ENCODE data around the gene SMAD4.

Gene SMAD4

DNA sequence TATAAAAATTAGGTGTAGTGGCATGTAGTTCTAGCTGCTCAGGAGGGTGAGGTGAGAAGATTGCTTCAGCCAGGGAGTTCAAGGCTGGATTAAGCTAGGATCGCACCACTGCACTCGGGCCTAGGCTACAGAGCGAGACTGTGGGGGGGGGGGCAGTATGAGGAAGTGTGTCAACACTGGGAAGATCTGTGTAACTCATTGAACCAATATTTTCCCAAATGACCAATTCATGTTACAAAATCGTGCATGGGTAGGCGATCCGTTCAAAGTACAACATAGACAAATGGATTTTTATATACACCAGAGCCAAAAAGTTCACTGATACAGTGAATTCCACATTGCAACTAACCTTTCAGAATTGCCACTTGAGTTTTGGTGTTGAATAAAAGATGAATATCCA lies 8.1 kb downstream of the SMAD4 start:
- Mint-ChIP-seq H3K27me3 (no peaks in the 10 kb centered on the region), H3K9me3 (no peaks in the 10 kb centered on the region), H3K36me3 (peaks cover 21% of the 10 kb centered on the region), H3K4me1 (peaks cover 55% of the 10 kb centered on the region), H3K27ac (no peak overlapping the region), H3K4me3 (no peak overlapping the region)
- DNase-seq = no peak
- CTCF ChIA-PET = interaction anchor here (3.3 to 4.4 kb wide), 2 partner anchors 13 kb away, joined by 14 to 18 read pairs; no protein-coding TSS in a partner anchor

DNA sequence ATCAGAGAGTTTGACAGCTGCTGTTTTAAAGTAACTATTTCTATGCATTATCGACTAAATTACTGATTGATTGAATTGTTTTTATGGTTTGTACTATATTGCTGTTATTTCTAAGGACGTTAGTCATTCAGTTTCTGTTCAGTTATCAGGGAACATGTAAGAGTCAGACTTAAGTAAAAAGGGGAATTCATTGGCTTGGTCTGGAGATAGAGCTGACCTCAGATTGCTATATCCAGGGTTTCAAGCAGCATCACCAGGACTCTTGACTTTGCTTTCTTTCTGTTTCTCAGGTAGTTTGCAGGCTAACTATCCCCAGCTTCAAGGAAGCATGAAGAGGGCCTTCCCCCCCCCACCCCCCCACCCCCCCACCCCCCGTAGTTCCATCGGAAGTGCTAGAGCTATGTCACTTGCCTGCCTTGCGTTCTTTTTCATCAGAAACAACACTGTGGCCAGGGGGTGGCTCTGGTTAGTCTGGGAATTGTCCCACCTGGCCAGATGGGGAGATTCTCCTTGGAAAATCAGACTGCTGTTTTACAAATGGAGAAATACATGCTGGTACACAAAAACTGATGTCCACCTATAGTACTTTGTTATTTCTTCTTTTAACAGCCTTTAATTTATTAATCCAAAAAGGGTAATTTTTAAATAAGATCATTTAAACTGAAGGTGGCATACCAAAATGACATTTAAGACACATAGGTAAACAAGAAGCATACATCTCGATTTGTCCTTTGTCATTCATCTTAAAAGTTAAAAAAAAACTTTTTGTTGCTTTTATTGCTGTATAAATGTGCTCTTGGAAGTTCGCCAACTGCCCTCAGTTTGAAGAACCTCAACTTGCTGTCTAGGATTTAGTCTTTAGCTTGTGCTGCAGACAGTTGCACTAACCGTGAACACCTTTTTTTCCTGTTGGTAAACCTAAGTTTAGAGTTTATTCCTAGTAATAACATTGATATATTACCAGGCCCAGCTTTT lies 9.4 kb downstream of the SMAD4 start:
- CTCF ChIA-PET = interaction anchor here (1.1 to 3.3 kb wide), 2 partner anchors 12 to 45 kb away, joined by 3 to 14 read pairs; no protein-coding TSS in a partner anchor
- Mint-ChIP-seq H3K36me3 (peaks cover 14% of the 10 kb centered on the region), H3K4me1 (peaks cover 46% of the 10 kb centered on the region), H3K9me3 (no peaks in the 10 kb centered on the region), H3K27ac (no peak overlapping the region), H3K27me3 (no peaks in the 10 kb centered on the region), H3K4me3 (no peak overlapping the region)
- no peak for DNase-seq

DNA sequence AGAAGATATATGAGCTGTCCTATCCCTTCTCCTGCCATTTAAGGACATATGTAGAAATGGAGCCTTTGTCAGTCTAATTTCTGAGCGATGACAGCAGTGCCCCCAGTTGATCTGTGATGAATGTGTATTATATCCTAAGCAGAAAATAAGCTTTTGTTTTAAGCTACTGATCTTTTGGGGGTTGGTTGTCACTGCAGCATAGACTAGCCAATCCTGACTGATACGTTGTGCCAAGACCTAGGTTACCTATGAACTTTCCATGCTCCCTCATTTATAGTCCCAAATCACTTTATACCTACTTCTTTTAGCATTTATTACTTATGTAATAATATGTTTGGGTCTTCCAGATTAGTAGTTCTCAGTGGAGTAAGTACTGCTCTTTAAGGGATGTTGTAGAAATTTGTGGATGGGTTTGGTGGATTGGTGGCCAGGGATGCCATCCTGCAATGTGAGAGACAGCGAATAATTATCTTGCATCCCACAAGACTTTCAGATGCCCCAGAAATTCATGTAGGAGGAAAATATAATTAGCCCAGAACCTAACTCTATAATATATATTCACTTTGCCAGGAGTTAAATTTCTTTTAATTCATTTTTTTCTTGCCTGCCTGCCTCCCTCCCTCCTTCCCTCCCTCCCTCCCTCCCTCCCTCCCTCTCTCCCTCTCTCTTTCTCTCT lies 11.8 kb downstream of the SMAD4 start:
- CTCF ChIA-PET = interaction anchor here (1.3 to 3.3 kb wide), 2 partner anchors 10 kb away, joined by 4 to 14 read pairs; no protein-coding TSS in a partner anchor
- H3K27me3 Mint-ChIP-seq = no peaks in the 10 kb centered on the region
- H3K27ac Mint-ChIP-seq = no peak overlapping the region
- H3K9me3 Mint-ChIP-seq = no peaks in the 10 kb centered on the region
- H3K4me3 Mint-ChIP-seq = no peak overlapping the region
- peaks cover 38% of the 10 kb centered on the region for H3K4me1 Mint-ChIP-seq
- DNase-seq = no peak
- peaks cover 2% of the 10 kb centered on the region for H3K36me3 Mint-ChIP-seq

DNA sequence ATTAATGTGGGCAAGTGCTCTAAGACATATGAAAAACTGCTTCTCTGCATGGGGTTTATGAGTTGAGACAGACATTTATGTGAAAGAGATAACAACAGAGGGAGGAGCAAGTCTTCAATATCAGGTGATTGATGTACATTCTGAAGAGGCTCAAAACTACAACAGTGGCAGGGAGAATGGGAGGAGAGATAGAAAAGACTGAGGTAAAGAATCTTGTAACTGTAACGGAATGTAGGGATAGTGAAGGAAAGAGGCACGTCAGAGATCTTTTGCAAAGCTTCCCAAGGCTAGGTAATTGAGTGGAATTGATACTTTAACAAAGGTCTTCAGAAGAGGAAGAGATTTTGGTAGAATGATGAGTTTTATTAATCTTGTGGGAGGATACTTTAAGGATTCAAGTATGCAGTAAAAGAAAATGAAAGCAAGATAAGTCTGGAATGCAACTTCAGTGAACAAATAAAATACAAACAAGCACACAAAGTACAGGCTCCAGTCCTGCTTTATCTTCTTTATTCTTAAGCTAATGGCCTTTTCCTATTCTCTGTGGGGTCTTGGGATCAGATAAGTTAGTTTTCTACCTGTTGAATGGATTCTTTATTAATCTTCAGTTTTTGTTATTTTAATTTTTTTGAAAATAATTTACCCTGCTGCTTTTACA lies 15.0 kb downstream of the SMAD4 start:
- no peak overlapping the region for H3K4me3 Mint-ChIP-seq
- DNase-seq = no peak
- H3K27me3 Mint-ChIP-seq = no peaks in the 10 kb centered on the region
- H3K36me3 Mint-ChIP-seq = peaks cover 13% of the 10 kb centered on the region
- peak overlapping the region; percentile 6 for H3K27ac Mint-ChIP-seq
- H3K4me1 Mint-ChIP-seq = peaks cover 18% of the 10 kb centered on the region
- H3K9me3 Mint-ChIP-seq = no peaks in the 10 kb centered on the region
- CTCF ChIA-PET = no interaction called here

DNA sequence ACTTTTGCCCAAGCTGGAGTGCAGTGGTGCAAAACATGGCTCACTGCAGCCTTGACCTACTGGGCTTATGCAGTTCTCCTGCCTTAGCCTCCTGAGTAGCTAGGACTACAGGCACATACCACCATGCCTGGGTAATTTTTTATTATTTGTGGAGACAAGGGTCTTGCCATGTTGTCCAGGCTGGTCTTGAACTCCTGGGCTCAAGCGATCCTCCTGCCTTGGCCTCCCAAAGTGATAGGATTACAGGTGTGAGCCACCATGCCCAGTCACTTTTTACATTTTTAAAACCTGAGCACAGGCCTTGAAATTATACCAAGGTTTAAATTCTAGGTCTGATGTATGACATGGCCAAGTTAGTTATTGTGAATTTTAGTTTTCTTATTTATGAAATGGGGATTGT lies 18.2 kb downstream of the SMAD4 start:
- Mint-ChIP-seq H3K36me3 (peaks cover 27% of the 10 kb centered on the region), H3K4me1 (peaks cover 21% of the 10 kb centered on the region), H3K4me3 (no peak overlapping the region), H3K9me3 (no peaks in the 10 kb centered on the region), H3K27ac (no peak overlapping the region), H3K27me3 (no peaks in the 10 kb centered on the region)
- no peak for DNase-seq
- CTCF ChIA-PET = no interaction called here

DNA sequence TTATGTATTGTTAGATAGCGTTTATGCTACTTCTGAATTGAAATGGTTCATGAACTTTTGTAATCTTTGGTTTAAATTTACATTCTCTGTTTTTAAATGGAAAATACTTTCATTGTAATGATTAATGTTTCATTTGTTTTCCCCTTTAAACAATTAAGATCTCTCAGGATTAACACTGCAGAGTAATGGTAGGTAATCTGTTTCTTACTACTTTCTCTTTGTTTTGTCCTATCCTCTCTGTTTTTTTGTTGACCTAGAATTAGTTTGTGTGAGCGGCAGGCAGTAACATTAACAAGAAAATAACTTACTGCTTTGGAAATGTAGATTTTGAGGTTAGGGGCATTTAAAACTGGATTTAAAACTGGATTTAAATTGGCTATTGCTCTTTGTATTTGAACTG lies 19.1 kb downstream of the SMAD4 start:
- CTCF ChIA-PET = interaction anchor here (3.2 kb wide), 1 partner anchor 228 kb away, joined by 23 read pairs; the partner anchor contains the start of gene MRO
- peak overlapping the region; percentile 58 for H3K27ac Mint-ChIP-seq
- DNase-seq = no peak
- peaks cover 35% of the 10 kb centered on the region for H3K36me3 Mint-ChIP-seq
- H3K4me3 Mint-ChIP-seq = no peak overlapping the region
- H3K9me3 Mint-ChIP-seq = no peaks in the 10 kb centered on the region
- no peaks in the 10 kb centered on the region for H3K27me3 Mint-ChIP-seq
- H3K4me1 Mint-ChIP-seq = peaks cover 28% of the 10 kb centered on the region

DNA sequence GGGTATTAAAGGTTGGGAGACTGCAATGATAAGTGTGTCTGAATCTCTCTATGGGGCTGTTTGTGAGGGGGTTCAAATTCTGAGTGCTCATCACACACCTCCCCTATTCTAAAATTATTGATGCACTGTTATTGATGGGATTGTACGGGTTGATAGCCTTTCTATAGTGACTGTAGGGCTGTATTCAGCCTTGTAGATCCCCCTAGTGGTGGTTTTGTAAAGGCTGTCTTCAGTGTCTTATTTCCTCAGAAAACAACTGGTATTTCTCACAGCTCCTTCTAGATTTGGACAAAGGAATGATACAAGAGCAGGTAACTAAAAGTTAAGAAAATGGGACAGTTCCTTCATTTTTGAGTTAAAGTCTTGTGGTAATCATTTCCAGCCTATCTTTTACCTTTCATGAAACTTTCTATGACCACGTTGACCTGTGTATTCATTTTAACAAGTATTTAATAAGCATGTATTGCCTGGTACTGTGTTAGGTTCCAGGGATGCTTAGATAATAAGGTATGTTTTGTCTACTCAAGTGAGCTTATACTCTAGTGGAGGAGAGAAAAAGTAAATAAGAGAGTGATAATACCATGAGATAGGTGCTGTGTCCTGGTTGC lies 21.2 kb downstream of the SMAD4 start:
- no peaks in the 10 kb centered on the region for H3K9me3 Mint-ChIP-seq
- H3K4me3 Mint-ChIP-seq = no peak overlapping the region
- no peak for DNase-seq
- H3K36me3 Mint-ChIP-seq = peaks cover 40% of the 10 kb centered on the region
- peaks cover 24% of the 10 kb centered on the region for H3K4me1 Mint-ChIP-seq
- no peaks in the 10 kb centered on the region for H3K27me3 Mint-ChIP-seq
- CTCF ChIA-PET = interaction anchor here (0.6 to 3.2 kb wide), 14 partner anchors 8 to 235 kb away, joined by 3 to 23 read pairs (median 4); partner anchors contain the start of gene MRO
- peak overlapping the region; percentile 15 for H3K27ac Mint-ChIP-seq

DNA sequence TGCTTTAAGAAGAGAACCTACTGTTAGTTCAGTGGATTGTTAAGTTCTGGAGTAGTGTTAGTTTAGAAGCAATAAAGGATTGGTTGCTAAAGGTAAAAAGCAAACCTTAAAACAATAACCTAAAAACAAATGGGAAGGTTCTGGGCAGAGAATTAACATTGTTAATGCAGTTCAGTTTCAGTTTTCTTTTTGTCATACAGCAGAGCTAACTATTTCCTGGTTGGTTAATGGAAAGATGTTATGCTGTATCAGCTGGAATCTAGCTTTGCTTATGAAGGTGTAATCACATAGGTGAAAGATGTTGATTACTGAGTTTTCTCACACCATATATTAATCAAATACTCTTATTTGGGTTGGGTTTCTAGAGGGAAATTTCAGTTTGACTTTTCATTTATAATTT lies 23.8 kb downstream of the SMAD4 start:
- peaks cover 47% of the 10 kb centered on the region for H3K36me3 Mint-ChIP-seq

DNA sequence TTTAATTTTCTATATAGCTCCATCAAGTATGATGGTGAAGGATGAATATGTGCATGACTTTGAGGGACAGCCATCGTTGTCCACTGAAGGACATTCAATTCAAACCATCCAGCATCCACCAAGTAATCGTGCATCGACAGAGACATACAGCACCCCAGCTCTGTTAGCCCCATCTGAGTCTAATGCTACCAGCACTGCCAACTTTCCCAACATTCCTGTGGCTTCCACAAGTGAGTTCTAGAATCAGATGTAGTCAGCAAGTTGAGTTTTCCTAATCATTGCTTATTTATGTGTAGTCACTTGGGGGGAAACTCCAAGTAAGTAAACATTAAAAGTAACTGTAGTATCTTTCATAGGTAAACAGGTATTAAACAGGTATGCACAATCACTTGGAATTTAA lies 24.8 kb downstream of the SMAD4 start:
- DNase-seq = no peak
- CTCF ChIA-PET = interaction anchor here (0.6 to 1.1 kb wide), 3 partner anchors 13 to 236 kb away, joined by 3 read pairs; no protein-coding TSS in a partner anchor
- Mint-ChIP-seq H3K36me3 (peaks cover 45% of the 10 kb centered on the region), H3K4me1 (peaks cover 24% of the 10 kb centered on the region), H3K4me3 (no peak overlapping the region), H3K9me3 (no peaks in the 10 kb centered on the region), H3K27me3 (no peaks in the 10 kb centered on the region), H3K27ac (no peak overlapping the region)

More for the DNA sequence above, 23.8 kb downstream of the SMAD4 start:
- Mint-ChIP-seq H3K4me3 (peak overlapping the region; percentile 47), H3K27ac (peak overlapping the region; percentile 83), H3K27me3 (no peaks in the 10 kb centered on the region), H3K4me1 (peaks cover 24% of the 10 kb centered on the region), H3K9me3 (no peaks in the 10 kb centered on the region)
- no peak for DNase-seq
- CTCF ChIA-PET = interaction anchor here (0.8 to 1.4 kb wide), 3 partner anchors 18 to 235 kb away, joined by 3 read pairs; no protein-coding TSS in a partner anchor

DNA sequence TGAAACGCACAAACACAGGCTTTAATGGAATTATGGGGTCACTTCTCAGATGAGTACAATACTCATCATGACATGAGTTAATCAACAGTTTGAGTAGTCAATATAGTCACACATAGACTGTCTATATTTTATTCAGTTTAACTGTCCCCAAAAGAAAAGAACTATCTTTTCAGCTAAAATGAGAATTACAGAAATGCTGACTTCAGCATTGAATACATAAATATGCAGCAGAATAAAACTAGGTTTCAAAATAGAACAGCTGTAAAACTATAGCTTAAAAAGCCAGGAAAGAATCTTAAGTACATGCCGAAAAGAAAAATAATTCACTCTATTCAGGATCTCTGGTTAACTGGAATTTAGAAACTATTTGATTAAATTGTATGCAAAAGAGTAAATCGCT lies 30.0 kb downstream of the SMAD4 start:
- Mint-ChIP-seq H3K36me3 (peaks cover 46% of the 10 kb centered on the region), H3K27me3 (no peaks in the 10 kb centered on the region), H3K4me3 (no peak overlapping the region), H3K9me3 (no peaks in the 10 kb centered on the region), H3K27ac (no peak overlapping the region), H3K4me1 (no peaks in the 10 kb centered on the region)
- CTCF ChIA-PET = interaction anchor here (0.9 kb wide), 1 partner anchor 9 kb away, joined by 5 read pairs; no protein-coding TSS in a partner anchor
- DNase-seq = no peak

DNA sequence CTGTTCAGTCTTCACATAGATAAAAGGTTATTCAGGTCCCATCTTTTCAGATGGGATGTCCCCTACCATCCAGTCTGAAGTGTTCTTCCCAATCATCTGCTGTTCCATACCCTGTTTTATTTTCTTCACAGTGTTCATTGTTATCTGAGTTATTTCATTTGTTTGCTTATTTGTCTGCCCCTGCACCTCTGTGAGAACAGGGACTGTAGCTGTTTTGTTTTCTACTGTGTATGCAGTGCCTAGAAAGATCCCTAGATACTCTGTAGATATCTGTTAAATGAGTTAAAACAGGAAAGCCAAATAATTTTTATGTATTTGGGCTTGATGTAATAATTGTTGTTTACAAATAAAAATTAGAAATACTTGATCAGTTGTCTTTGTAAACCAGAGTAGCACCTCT lies 34.2 kb downstream of the SMAD4 start:
- CTCF ChIA-PET = interaction anchor here (1.8 kb wide), 1 partner anchor 12 kb away, joined by 7 read pairs; no protein-coding TSS in a partner anchor
- no peaks in the 10 kb centered on the region for H3K27me3 Mint-ChIP-seq
- no peaks in the 10 kb centered on the region for H3K9me3 Mint-ChIP-seq
- H3K4me1 Mint-ChIP-seq = no peaks in the 10 kb centered on the region
- H3K36me3 Mint-ChIP-seq = peaks cover 40% of the 10 kb centered on the region
- no peak overlapping the region for H3K27ac Mint-ChIP-seq
- DNase-seq = no peak
- no peak overlapping the region for H3K4me3 Mint-ChIP-seq

DNA sequence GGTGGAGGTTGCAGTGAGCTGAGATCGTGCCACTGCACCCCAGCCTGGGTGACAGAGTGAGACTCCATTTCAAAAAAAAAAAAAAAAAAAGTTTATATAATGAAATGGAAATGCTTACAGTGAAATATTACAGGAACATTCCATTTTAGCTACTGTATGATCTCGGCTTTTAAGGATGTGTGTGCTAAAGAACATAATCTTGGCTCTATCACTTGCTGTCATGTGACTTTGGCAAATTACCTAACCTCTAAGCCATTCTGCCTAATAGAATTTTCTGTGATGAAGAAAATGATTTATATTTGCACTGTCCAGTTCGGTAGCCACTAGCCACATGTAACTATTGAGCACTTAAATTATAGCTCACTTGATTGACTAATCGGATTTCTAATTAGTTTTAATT lies 36.3 kb downstream of the SMAD4 start:
- no peaks in the 10 kb centered on the region for H3K4me1 Mint-ChIP-seq
- H3K36me3 Mint-ChIP-seq = peaks cover 46% of the 10 kb centered on the region
- no peak overlapping the region for H3K4me3 Mint-ChIP-seq
- no peaks in the 10 kb centered on the region for H3K9me3 Mint-ChIP-seq
- DNase-seq = no peak
- H3K27ac Mint-ChIP-seq = no peak overlapping the region
- H3K27me3 Mint-ChIP-seq = no peaks in the 10 kb centered on the region
- CTCF ChIA-PET = no interaction called here

DNA sequence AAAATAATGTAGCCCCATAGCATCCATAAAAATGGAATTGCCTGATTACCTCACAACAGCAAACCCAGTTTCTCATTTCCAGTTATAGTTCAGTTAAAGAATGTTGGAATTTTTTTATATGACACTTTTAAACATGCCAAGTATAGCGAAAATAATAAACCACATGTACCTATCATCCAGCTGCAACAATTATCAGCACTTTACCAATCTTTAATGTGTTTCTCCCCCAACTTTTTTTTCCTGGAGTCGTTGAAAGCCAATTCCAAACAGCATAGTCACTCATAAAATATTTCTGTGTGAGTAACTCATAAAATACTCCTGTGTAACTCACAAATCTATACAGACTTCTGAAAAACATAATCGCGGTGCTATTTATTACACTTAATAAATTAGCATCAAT lies 38.1 kb downstream of the SMAD4 start:
- peaks cover 4% of the 10 kb centered on the region for H3K4me1 Mint-ChIP-seq
- peaks cover 54% of the 10 kb centered on the region for H3K36me3 Mint-ChIP-seq
- CTCF ChIA-PET = interaction anchor here (0.7 kb wide), 1 partner anchor 14 kb away, joined by 3 read pairs; no protein-coding TSS in a partner anchor

More for the DNA sequence above, 38.1 kb downstream of the SMAD4 start:
- H3K9me3 Mint-ChIP-seq = no peaks in the 10 kb centered on the region
- no peaks in the 10 kb centered on the region for H3K27me3 Mint-ChIP-seq
- DNase-seq = no peak
- H3K4me3 Mint-ChIP-seq = no peak overlapping the region
- H3K27ac Mint-ChIP-seq = no peak overlapping the region

Data from activated naive CD4-positive, alpha-beta T cell treated with anti-CD3 and anti-CD28 coated beads, Interleukin-2, amount 10 ng/mL, durations not matched to agents 7 days and 5 days (primary cell).